ENCODE data around the gene MRPL33.

The MRPL33 gene

DNA sequence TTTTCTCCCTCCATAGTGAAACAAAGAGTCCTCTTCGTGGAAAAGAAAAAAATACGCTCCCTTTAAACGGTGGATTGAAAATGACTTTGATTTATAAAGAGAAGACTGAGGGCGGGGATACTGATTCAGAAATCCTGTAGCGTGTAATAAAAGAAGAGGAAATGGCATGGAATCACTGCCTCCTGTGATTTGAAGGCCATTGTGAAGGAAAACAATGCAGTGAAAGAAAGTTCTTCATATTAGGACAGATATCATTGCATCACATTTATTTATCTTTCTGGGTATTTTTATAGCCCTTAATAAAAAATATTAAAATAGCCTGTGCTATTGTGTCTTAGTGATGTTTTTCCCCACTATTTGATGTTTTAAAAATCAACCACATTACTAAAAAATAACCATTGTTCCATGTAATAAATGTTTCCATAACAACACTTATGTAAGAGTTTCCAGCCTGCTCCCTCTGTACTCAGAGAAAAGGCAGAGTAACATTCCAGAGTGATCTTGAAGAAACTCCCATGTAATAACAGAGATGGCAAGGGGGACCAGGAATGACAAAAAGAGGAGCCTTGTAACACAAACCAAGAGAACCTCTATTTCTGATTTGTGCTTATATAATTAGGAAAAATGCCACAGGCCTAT, 8.0 kb downstream of the MRPL33 start:
- peak; percentile 94 for FAIRE-seq

DNA sequence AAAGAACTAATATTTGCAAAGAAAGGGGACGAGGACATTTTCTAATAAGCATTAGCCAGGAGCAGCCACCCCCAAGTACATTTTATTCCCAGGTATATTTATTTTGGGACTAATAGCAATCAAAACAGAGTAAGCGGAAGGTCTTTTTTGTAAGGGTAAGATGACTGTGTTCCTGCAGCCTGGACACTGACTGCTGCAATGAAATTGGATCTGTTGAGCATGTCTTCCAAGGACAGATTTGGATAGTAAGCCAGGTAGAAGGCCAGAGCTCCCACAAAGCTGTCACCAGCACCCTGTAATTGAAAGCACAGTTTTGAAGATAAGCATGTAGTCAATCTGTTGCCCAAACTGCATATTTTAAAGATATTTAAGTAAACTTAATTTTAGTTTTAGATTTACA, 10.0 kb downstream of the MRPL33 start:
- no peak for FAIRE-seq

DNA sequence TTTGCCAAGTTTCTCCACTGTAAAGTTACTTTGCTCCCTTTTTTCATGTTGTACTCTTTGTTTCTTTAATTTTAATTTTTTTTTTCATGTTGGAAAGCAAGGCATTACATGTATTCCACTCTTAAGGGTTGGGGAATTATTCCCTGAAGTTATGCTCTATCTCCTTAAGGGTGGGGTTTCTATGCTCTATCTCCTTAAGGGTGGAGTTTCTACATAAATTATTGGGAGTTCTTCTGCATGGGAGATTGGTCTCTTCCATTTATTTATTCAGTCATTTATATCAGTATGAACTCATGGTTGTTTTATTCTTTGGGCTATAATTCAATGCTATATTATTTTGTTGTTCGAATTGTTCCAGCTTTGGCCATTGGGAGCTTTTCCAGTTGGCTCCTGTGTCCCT, 11.2 kb downstream of the MRPL33 start:
- no peak for FAIRE-seq

DNA sequence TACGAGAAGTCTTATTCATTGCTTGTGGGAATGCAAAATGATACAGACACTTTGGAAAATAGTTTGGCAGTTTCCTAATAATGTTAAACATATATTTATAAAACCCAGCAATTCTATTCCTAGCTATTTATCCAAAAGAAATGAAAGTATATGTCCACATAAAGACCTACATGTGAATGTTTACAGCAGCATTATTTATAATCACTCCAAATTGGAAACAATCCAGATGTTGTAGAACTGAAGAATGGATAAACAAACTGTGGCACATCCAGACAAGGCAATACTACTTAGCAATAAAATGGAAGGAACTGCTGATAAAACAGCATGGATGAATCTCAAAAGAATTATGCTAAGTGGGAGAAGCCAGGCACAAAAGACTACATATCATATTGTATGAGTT, 19.3 kb downstream of the MRPL33 start:
- FAIRE-seq: no peak

DNA sequence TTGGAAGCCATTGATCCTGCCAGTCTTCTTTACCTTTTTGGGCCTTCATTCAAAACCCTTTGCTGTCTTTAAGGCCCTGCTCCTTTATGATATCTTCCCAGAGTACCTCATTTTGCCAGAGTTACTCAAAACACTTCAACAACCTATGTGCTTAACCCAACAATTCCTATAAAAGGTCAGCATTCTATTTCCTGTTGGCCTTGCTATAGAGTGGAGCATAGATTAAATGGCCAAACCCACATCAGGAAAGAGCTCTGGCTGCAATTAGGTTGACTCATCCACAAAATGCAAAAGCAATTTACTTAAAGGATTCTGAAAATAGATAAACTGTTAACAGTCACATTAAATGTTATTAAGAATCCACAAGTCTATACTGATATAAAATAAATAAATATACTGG, 21.2 kb downstream of the MRPL33 start:
- FAIRE-seq: no peak

DNA sequence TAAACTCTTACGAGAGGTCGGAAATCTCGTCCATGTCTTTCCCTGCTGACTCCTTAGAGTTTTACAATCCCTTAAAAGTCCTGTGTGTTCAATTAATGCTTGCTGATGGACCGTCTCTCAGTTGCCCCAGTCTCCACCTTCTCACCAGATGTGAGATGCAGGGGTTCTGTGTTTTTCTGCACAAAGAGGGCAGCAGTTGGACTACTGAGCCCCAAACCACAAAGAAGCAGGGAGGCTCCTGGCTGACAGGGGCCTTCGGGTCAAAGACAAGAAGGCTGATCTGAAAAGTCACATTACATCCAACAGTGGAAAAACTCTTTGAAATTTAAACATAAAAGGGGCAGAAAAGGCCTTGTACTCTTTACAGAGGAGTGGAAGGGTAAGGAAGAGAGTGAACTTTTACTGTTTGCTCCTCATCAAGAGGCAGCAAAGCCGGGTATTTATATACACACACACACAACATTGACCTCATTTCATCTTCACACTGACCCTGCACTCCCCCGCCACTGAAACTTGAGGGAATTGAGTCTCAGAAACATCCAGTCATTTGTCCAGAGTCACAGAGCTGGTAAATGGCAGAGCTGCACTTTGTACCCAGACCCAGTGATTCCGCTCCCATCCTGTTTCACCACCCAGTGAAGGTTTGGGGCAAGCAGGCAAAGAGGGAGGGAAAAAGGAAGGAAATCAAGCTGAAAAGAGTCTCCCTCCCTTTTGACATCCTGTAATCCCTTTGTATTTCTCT, 23.7 kb downstream of the MRPL33 start:
- FAIRE-seq: no peak

DNA sequence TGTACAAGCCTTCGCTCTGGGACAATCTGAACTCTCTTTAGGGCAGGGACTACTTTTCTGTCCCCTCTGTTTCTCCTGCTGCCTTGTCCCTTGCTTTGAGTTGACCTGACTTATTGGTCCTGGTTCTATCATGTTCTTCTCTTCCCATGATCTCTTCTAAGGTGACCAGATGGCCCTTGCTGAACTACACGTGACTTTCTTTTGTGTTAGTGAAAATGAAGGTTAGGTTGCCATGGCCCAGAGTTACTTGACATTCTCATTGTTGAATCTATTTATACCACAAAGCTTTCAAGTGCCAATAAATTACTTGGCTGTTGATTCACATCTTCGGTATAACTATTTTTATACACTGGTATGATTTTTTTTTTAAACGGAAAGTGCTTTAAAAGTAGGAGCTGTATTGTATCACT, 24.4 kb downstream of the MRPL33 start:
- no peak for FAIRE-seq

DNA sequence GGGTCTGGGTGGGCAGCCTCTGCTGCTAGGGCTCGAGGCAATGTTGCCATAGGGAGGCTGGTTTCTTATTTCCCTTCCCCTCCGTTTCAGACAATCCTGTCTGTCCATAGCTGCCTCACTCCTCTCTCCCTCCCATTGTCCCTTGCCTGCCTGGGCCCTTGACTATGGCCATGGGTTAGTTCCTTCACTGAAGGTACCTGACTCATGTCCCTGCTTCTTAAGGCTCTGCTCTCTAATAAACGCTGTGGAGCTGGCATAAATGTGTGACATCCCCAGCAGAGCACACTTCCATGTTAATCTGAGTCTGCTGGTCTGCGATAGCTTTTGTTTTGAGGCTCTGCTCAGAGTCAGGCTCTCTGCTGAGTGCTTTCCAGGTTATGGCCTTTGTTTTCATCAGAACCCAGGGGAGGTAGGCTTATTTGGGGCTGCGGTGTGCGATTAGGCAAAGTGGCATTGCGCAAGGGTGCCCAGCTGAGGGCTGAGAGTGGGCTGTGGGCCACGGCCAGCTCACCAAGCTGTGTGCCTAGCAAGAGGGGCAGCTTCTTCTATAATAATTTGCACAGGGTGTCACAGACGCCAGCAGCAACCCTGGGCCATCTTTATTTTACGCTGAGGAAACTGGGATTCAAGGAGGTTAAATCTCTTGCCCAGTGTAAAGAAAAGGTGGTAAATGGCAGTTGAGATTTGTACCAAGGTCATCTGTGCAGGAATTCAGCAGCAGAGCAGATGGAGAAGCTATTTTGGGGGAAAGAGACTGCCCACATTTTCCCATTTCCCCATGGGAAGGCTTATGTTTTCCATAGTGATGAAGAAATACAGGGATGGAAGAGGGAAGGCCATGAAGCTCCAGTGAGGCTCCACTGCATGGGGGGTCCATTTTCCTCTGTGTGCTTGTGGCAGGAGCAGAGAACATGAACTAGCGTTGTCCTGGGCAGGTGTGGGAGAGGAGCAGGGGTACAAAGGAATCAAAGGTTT, 25.6 kb downstream of the MRPL33 start:
- FAIRE-seq: no peak

DNA sequence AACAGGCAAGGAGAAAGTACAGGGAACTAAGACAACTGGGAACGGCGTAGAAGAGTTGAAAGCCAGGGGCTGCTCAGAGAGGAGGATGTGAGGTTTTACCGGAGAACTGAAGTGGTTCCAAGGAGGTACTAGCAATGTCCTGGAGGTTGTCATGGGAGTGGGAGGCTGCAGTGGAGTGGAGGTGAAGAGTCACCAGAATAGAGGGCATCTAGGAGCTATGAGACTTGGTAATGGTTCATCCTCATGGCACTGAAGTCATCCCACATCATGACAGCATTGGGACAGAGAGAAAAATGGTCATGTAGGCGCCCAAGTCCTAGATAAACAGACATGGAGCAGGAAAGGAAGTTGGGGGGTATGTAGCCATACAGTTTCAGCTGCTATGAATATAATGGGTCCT, 26.3 kb downstream of the MRPL33 start:
- no peak for FAIRE-seq

DNA sequence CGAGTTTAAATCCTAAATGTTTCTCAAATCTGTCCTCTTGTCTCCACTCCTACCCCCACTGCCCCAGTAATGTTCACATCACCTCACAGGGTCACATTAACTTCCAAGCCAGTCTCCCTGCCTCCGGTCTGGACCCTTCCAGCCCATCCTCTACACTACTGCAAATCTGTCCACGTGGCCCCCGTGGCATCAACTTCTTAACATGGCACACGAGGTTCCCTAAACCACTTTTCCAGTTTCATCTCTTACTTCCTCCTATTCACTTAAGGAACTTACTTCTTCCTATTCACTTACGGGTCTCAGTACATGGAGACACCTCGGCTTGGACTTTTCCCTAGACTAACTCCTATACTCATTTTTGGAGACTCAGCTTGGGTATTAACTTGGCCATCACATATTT, 27.0 kb downstream of the MRPL33 start:
- no peak for FAIRE-seq

DNA sequence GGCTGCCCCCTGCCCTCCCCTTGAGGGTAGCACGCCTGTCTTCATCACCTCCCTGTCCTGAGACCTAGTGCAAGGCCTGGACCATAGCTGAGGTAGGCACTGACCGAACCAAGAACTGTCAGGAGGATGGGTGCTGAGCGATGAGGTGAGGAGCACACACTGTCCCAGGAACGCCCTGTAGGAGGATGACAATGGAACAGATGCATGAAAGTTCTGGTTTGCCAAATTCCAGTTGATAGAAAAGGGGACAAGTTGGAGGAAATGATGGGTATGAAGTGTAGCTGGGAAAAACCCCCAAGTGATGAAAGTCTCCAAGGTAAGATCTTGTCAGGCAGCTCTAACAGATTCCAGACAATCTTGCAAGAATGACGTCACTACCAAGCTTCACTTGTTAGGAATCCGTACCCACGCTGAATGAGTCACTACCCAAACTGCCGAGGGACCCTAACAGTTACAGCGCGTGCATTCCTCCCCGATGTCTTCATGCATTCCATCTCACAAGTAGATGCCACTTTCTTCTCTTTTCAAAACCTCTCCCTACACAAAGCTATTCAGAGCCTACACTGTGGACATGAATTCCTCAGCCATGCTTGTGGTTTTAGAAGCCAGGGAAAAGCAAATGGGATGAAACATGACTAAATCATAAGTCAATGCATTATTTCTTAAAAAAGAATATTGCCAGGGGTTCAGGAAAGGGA, 27.6 kb downstream of the MRPL33 start:
- no peak for FAIRE-seq

DNA sequence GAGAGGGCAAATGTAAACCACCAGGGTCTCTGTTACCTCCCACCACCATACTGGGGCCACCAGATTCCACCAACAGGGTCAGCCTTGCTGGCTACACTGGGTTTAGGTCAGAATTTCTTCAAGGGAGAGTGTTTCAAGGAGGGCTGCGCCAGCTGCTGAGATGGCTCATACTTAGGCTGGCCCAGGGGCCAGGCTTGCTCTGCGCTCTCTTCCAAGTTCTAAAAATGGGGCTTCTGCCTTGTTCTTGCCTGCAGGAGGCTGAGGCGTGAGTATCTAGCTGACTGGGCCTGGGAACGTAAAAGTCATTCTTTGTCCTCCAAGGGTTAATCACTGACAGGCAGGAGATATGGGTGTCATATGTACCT, 28.1 kb downstream of the MRPL33 start:
- no peak for FAIRE-seq

DNA sequence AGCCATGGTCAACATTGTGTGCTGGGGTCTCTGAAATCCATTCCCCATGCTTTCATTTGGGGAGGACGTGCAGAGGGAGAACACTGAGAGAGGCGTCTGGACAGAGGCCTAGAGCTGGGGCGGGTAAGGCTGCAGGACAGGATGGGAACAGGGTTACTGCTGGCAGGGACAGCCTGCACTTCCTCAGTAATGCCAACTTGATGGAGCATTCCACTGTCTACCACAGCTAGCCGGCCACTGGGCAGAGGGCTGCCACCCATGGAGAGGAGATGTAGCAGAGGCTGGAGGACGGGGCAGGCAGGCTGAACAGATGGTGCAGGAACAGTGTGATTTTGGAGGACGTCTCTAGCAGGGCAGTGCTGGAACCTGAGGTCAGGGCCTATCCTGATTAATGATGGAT, 29.3 kb downstream of the MRPL33 start:
- no peak for FAIRE-seq

DNA sequence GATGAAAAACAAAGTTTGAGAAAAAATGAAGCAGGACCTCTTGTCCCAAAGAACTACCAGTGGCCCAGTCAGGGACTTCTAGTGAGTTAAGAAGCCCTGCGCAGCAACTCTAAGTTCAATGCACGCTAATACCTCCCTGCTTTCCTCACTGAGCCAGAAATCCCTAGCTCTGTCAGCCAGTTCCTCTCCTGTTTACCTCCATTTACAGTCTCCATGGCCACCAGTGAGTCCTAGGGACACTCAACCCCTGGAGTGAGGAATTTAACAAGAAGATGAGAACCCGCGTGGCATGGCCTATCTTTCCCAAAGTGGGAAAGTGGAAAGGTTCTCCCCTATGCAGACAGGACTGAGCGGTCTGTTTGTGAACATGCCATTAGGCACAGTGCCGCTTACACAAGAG, 31.0 kb downstream of the MRPL33 start:
- no peak for FAIRE-seq

DNA sequence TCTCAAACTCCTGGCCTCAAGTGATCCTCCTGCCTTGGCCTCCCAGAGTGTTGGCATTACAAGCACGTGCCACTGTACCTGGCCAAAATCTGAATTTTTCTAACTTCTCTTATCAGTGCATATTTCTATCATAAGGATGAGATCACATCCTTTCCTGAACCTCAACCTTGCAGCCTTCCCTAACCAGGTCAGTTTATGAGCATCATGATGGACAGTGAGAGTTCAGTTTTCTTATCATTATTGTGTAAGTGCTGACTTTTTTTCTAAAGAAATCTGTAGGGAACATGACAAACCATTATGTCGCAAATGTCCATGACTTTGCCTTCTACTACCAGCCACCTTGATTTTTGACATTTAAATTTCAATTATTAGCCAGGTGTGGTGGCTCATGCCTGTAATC, 31.5 kb downstream of the MRPL33 start:
- FAIRE-seq: no peak

DNA sequence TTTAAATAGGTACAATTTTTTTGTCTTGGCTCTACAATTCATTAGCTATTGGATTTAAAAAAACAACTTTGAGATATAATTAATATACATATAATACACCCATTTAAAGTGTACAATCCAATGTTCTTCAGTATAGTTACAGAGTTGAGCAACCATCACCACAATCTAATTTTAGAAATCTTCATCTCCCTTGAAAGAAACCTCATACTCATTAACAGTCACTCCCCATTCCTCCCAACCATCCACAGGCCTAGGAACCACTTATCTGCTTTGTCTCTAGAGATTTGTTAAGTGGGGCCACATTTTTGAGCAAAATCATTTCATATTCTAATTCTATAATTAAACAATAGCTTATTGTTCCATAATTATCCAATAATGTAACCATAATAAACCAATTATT, 32.6 kb downstream of the MRPL33 start:
- no peak for FAIRE-seq

DNA sequence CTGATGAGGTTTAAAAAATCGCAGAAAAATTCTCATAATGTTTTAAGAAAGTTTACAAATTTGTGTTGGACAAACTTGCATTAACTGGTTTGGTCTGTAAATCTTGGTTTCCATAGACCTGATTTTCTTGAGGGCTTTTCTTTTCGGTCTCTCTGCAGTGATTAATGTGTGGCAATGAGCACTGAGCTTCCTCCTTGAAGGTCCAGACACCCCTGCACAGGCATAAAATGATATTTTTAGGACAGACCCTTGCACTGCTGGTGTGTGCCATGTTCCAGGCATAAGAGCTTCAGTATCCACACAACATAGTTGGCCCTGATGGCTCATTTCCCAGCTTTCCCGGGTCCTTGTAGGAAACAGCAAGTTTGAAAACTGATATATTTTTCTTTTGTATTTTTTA, 33.7 kb downstream of the MRPL33 start:
- no peak for FAIRE-seq

DNA sequence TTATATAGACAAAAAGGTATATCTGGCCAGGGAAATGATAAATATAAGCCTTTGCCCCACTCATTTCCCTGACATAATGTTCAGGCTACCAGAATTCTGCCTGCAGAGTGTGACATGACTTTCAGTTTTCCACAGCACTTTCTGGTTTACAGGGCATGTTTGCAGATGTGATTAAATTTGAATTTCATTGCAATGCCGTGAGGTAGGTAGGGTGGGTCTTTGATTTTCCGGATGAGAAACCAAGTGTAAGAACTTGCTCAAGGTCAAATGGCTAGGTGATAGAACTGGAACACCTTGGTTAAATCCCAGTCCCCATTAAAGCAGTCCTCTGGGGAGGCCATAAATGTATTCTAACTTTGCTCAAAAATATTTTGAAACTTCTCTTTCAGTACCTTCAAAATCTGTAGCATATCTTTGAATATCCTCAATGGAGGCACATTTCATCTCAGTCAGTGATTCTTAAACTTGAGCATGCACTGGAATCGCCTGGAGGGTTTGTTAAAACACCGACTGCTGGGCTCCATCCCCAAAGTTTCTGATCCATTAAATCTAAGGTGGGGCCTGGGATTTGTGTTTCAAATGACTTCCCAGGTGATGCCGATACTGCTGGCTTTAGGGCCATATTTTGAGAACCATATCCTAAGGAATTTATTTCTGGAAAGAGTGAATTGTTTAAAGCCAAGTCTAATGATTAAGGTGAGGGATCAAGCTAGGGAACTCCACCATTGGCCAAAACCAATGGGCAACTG, 35.0 kb downstream of the MRPL33 start:
- FAIRE-seq: no peak

DNA sequence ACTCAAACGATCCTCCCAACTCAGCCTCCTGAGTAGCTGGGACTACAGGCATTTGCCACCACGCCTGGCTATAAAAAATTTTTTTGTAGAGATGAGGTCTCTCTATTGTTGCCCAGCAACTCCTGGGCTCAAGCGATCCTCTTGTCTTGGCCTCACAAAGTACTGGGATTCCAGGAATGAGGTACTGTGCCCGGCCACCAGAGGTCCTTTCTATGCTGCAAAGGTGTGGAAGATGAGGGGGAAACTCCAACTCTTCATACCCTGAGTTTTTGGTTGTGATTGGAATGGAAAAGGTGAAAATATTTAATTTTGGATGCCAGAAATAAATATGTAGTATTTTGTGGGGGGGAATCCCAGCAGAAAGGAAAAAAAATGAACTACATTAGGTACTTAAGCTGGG, 36.0 kb downstream of the MRPL33 start:
- FAIRE-seq: no peak

DNA sequence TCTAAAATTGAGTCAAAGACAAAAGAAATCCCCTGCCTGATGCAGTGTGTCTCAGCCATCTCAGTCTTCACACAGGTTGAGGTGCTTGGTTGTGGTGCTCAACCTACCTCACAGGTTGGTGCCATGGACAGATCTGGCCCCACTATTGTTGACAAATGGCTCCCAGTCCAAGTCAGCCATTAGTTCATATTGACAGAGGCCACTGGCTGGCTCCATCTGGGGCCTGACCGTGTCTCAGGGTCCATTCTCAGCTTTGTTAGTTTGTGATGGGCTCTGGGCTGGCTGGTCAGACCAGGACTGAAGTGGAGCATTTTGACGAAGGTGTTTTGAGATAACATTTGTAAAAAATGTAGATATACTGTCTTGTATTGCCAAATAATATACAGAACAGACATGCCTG, 36.9 kb downstream of the MRPL33 start:
- no peak for FAIRE-seq

DNA sequence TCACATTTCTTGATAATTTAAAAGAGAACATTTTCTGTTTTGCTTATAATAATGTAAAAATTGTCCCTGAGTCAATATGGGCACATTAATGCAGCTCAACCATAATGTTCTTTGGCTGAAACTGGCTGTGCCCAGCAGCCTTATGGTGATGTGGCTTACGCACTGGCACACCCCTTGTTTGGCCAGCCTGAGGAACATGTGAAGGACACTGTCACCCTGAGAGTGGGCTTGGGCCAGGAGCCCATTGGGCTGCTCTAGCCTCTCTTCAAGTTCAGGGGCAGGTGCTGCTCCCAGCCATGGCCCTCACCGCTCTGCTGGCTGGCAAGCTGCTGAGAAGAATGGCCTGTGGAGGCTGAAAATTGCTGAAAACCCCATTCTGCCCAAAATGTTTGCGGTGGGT, 37.5 kb downstream of the MRPL33 start:
- no peak for FAIRE-seq

DNA sequence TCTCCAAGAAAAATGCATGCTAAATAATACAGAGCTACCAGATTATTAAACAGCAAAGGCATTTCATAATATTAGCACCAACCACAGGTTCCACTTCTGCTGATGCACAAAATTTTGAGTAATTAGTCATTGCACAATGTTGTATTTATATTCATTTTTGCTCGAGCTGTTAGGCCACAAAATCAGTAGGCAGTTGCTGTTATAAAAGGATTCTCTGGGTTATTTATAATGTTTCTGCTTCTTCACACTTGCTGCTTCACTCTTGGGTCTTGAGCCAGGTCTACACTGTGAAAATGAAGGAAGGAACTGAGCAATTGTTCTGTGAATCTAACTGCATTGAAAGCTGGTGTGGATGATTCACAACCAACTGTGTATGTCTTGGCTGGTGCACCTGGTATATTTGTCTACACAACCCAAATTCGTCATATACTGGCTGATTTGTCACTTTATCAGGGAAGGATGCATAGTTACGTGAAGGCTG, 38.3 kb downstream of the MRPL33 start:
- no peak for FAIRE-seq
